HCT116 (cell line): ENCODE data around the gene SRRM2. TPM values are rescaled to one million over a fixed set of nuclear protein-coding genes. Genes with fewer than 3 reads are reported as not detected.

Source experiments
- ATAC-seq: fragments of 200-7000 bp; cut with Tn5 transposase; 2 replicates; pipeline ENCODE4 v1.9.1; 2020; ENCODE audit warnings: mild to moderate bottlenecking, moderate library complexity
- BruUV-seq: library from RNA; stranded (reverse); fragments of 400-500 nt; replicated peaks from 2 replicates; lab custom pipeline; 2021; lab: Mats Ljungman, UMichigan
- CTCF ChIA-PET: fragments of 300-600 bp; sonication (Branson Sonifier 250); formaldehyde crosslinking; loops from one replicate; lab custom pipeline; 2021; ENCODE audit warnings: antibody characterized with exemption; lab: Charles Lee
- POLR2A ChIA-PET: fragments of 300-600, 350-600 bp; sonication (Branson Sonifier 250); formaldehyde crosslinking; loops from one replicate; lab custom pipeline; 2021; ENCODE audit warnings: antibody characterized with exemption; lab: Charles Lee
- RAD21 ChIA-PET, 2 experiments: fragments of 300-600 bp; sonication (Branson Sonifier 250); formaldehyde crosslinking; loops; one replicate each; lab custom pipeline; 2023; ENCODE audit warnings: low total read pairs in 2 of 2; ENCODE audit not compliant: uncharacterized antibody in 2 of 2, unreplicated experiment in 2 of 2, low non-redundant PET in 1 of 2; lab: Charles Lee
- DNase-seq: peaks from one replicate; pipeline ENCODE4 v3.0.0-alpha.2; 2010; ENCODE audit warnings: low read depth, low spot score
- H2AFZ ChIP-seq: fragments of 200-600 bp; shearing (Covaris generic), sonication (generic); 2 replicates; pipeline ENCODE4 v1.6.1; 2017; ENCODE audit warnings: low read depth, mixed run types, mixed read lengths, antibody characterized with exemption, low read length; ENCODE audit not compliant: poor library complexity, severe bottlenecking
- H3K27ac ChIP-seq: 2 replicates; pipeline ENCODE4 v1.5.1; 2012; ENCODE audit warnings: low read depth, low read length
- H3K27me3 ChIP-seq: fragments of 200-600 bp; sonication (generic); 2 replicates; pipeline ENCODE4 v1.6.1; 2016; ENCODE audit warnings: mixed run types, low read length, mixed read lengths; ENCODE audit not compliant: insufficient read depth
- H3K36me3 ChIP-seq, 2 experiments: fragments of 200-500 bp in 1 of 2; fragments of 200-600 bp in 1 of 2; sonication (Bioruptor generic) in 1 of 2; sonication (generic) in 1 of 2; 2 replicates each; pipeline versions ENCODE4 v1.5.1 to v1.6.1; 2014 to 2016; ENCODE audit warnings: low read length in 2 of 2, inconsistent platforms in 1 of 2, mixed read lengths in 1 of 2, mixed run types in 1 of 2; ENCODE audit not compliant: insufficient read depth in 2 of 2, control insufficient read depth in 1 of 2
- H3K4me1 ChIP-seq, 2 experiments: fragments of 200-600 bp in 1 of 2; sonication (generic) in 1 of 2; 2 replicates each; pipeline versions ENCODE4 v1.5.1 to v1.6.1; 2012 to 2017; ENCODE audit warnings: low read length in 2 of 2, inconsistent platforms in 1 of 2, mild to moderate bottlenecking in 1 of 2, mixed read lengths in 1 of 2, mixed run types in 1 of 2, moderate library complexity in 1 of 2; ENCODE audit not compliant: insufficient read depth in 2 of 2, control insufficient read depth in 1 of 2
- H3K4me2 ChIP-seq: fragments of 200-600 bp; sonication (generic); 2 replicates; pipeline ENCODE4 v1.6.1; 2017; ENCODE audit warnings: mixed run types, low read length, mixed read lengths
- H3K4me3 ChIP-seq, 2 experiments: fragments of 200-600 bp in 1 of 2; sonication (generic) in 1 of 2; replicated peaks in 1 of 2; 2 replicates each; pipeline ENCODE4 v1.5.1; 2011 to 2016; ENCODE audit warnings: low read length in 2 of 2, control low read depth in 1 of 2, low read depth in 1 of 2, mild to moderate bottlenecking in 1 of 2, mixed read lengths in 1 of 2, mixed run types in 1 of 2
- H3K79me2 ChIP-seq: fragments of 200-600 bp; sonication (generic); 2 replicates; pipeline ENCODE4 v1.6.1; 2017; ENCODE audit warnings: mild to moderate bottlenecking, mixed run types, low read length, moderate library complexity, mixed read lengths; ENCODE audit not compliant: insufficient read depth
- H3K9ac ChIP-seq: fragments of 200-600 bp; sonication (generic); 2 replicates; pipeline ENCODE4 v1.6.1; 2016; ENCODE audit warnings: low read length, mixed read lengths
- H3K9me2 ChIP-seq: fragments of 200-600 bp; sonication (generic), shearing (Covaris generic); 2 replicates; pipeline ENCODE4 v1.6.1; 2017; ENCODE audit warnings: mixed run types, mild to moderate bottlenecking, moderate library complexity; ENCODE audit not compliant: insufficient read depth
- H3K9me3 ChIP-seq, 2 experiments: fragments of 200-500 bp in 1 of 2; fragments of 200-600 bp in 1 of 2; sonication (Bioruptor generic) in 1 of 2; sonication (generic) in 1 of 2; 2 replicates each; pipeline ENCODE4 v1.6.1; 2014 to 2017; ENCODE audit warnings: low read length in 2 of 2, mixed read lengths in 2 of 2, inconsistent platforms in 1 of 2, low read depth in 1 of 2, mild to moderate bottlenecking in 1 of 2, mixed run types in 1 of 2, moderate library complexity in 1 of 2; ENCODE audit not compliant: control insufficient read depth in 1 of 2, insufficient read depth in 1 of 2
- H4K20me1 ChIP-seq: fragments of 200-600 bp; sonication (generic), shearing (Covaris generic); 2 replicates; pipeline ENCODE4 v1.6.1; 2017; ENCODE audit warnings: mixed run types, mild to moderate bottlenecking, moderate library complexity; ENCODE audit not compliant: insufficient read depth
- ATF3 ChIP-seq: IDR thresholded peaks from 2 replicates; pipeline ENCODE4 v1.6.1; 2012
- CEBPB ChIP-seq: IDR thresholded peaks from 2 replicates; pipeline ENCODE4 v1.6.1; 2012; ENCODE audit warnings: low read depth
- CTCF ChIP-seq, 3 experiments: fragments of 200-600 bp in 1 of 3; sonication (generic) in 1 of 3; IDR thresholded peaks in 2 of 3; conservative IDR thresholded peaks in 1 of 3; 2 replicates each; pipeline ENCODE4 v1.5.1; 2012 to 2017; ENCODE audit warnings: low read depth in 2 of 3, low read length in 2 of 3, antibody characterized with exemption in 1 of 3, borderline replicate concordance in 1 of 3, control low read depth in 1 of 3, mild to moderate bottlenecking in 1 of 3, mixed read lengths in 1 of 3, mixed run types in 1 of 3, moderate library complexity in 1 of 3; ENCODE audit not compliant: insufficient read depth in 1 of 3
- EGR1 ChIP-seq: IDR thresholded peaks from 2 replicates; pipeline ENCODE4 v1.6.1; 2012; ENCODE audit warnings: low read depth
- EZH2phosphoT487 ChIP-seq: fragments of 200-600 bp; IDR thresholded peaks from 2 replicates; pipeline ENCODE4 v1.6.1; 2018; ENCODE audit warnings: antibody characterized with exemption, borderline replicate concordance
- JUND ChIP-seq: IDR thresholded peaks from 2 replicates; pipeline ENCODE4 v1.6.1; 2012
- MAX ChIP-seq: IDR thresholded peaks from 2 replicates; pipeline ENCODE4 v1.6.1; 2012
- POLR2A ChIP-seq: IDR thresholded peaks from 2 replicates; pipeline ENCODE4 v1.7.0; 2011; ENCODE audit warnings: borderline replicate concordance; ENCODE audit not compliant: insufficient read depth, insufficient read length; ENCODE audit errors: extremely low read depth
- POLR2AphosphoS5 ChIP-seq: IDR thresholded peaks from 2 replicates; pipeline ENCODE4 v1.6.1; 2011; ENCODE audit warnings: mild to moderate bottlenecking, low read depth, low read length, moderate library complexity
- SIN3A ChIP-seq: IDR thresholded peaks from 2 replicates; pipeline ENCODE4 v1.6.1; 2012; ENCODE audit warnings: low read depth
- SP1 ChIP-seq: IDR thresholded peaks from 2 replicates; pipeline ENCODE4 v1.6.1; 2012; ENCODE audit warnings: low read depth
- TCF7L2 ChIP-seq: IDR thresholded peaks from 2 replicates; pipeline ENCODE4 v1.7.0; 2011; ENCODE audit warnings: borderline replicate concordance, inconsistent platforms; ENCODE audit not compliant: insufficient read depth, insufficient read length; ENCODE audit errors: extremely low read depth
- YY1 ChIP-seq: IDR thresholded peaks from 2 replicates; pipeline ENCODE4 v1.6.1; 2011; ENCODE audit warnings: low read length, low read depth, moderate library complexity, mild to moderate bottlenecking; ENCODE audit not compliant: insufficient replicate concordance; ENCODE audit errors: extremely low read depth
- ZNF274 ChIP-seq: fragments of 200-500 bp; sonication (Bioruptor generic); IDR thresholded peaks from 2 replicates; pipeline ENCODE4 v1.6.1; 2014; ENCODE audit warnings: mild to moderate bottlenecking, low read depth, low read length, inconsistent platforms
- intact Hi-C: fragments of 100-400 bp; cut with micrococcal nuclease; formaldehyde crosslinking; loops from 2 replicates; pipeline ENCODE4 v1.10.0; 2022
- total RNA-seq: library from RNA; stranded (reverse); gene quantifications from one replicate; pipeline ENCODE4 v1.2.1, GENCODE V29; 2021; ENCODE audit not compliant: unreplicated experiment

The SRRM2 gene
- total RNA-seq, 1 experiment from 2014 or later = 541 TPM

GRCh38 chr16:2710021-2710710 lies 42.3 kb upstream of the SRRM2 start:
- BruUV-seq = no TSS peak
- no peak overlapping the region for H3K4me3 ChIP-seq
- no peak overlapping the region for H3K27ac ChIP-seq
- TF ChIP-seq EZH2phosphoT487 (no peak), CEBPB (no peak)
- ChIA-PET CTCF (no interaction called here), RAD21 (no interaction called here), POLR2A (no interaction called here)
- peaks cover 3 to 4% of the 10 kb centered on the region in 2 experiments; a peak in 1 of 4 replicates for H3K36me3 ChIP-seq
- H3K9ac ChIP-seq = no peak overlapping the region
- no peak overlapping the region for H2AFZ ChIP-seq
- no peak for DNase-seq
- H3K4me1 ChIP-seq = no peaks in the 10 kb centered on the region
- no peak for ATAC-seq
- H4K20me1 ChIP-seq = no peaks in the 10 kb centered on the region
- intact Hi-C loops = no loop called here
- no peaks in the 10 kb centered on the region for H3K9me3 ChIP-seq
- no peak overlapping the region for H3K4me2 ChIP-seq
- no peaks in the 10 kb centered on the region for H3K27me3 ChIP-seq
- H3K79me2 ChIP-seq = no peaks in the 10 kb centered on the region
- no peaks in the 10 kb centered on the region for H3K9me2 ChIP-seq

GRCh38 chr16:2710711-2711231 lies 41.7 kb upstream of the SRRM2 start:
- H3K9me3 ChIP-seq = no peaks in the 10 kb centered on the region
- no peak overlapping the region for H3K4me3 ChIP-seq
- CTCF ChIA-PET = no interaction called here
- ATAC-seq = peak; percentile 24
- RAD21 ChIA-PET = no interaction called here
- H3K9ac ChIP-seq = no peak overlapping the region
- H3K9me2 ChIP-seq = no peaks in the 10 kb centered on the region
- H3K4me1 ChIP-seq = no peaks in the 10 kb centered on the region
- 0 out of 4 replicates have a peak, but pooled peaks cover 3 to 4% of the 10 kb centered on the region in 2 experiments for H3K36me3 ChIP-seq
- no peak overlapping the region for H3K4me2 ChIP-seq
- POLR2A ChIA-PET = no interaction called here
- no peaks in the 10 kb centered on the region for H3K79me2 ChIP-seq
- H4K20me1 ChIP-seq = no peaks in the 10 kb centered on the region
- H3K27ac ChIP-seq = no peak overlapping the region
- intact Hi-C loops = no loop called here
- H3K27me3 ChIP-seq = no peaks in the 10 kb centered on the region
- no peak overlapping the region for H2AFZ ChIP-seq
- DNase-seq = no peak
- BruUV-seq = no TSS peak
- TF ChIP-seq SP1 (no peak), MAX (no peak), SIN3A (no peak), EGR1 (no peak), JUND (no peak), POLR2AphosphoS5 (no peak), POLR2A (no peak), ZNF274 (no peak), CTCF (IDR thresholded peaks at IDR 0.05 in 2 of 3, conservative IDR thresholded peaks at IDR 0.05 in 1 of 3; ENCODE audit: borderline replicate concordance in 1 of 3, insufficient read depth in 1 of 3, low read depth in 2 of 3, low read length in 2 of 3) (no peak), YY1 (no peak), ATF3 (no peak), TCF7L2 (no peak)
